Activated T-cell treated with anti-CD3 and anti-CD28 coated beads, Interleukin-2, amount 50 U/mL, for 72 hours (primary cell): ENCODE data around the gene SPACA7. TPM values are rescaled to one million over a fixed set of nuclear protein-coding genes. Genes with fewer than 3 reads are reported as not detected.

Source experiments
- ATAC-seq, 2 donors: fragments of 150-1000 bp; cut with Tn5 transposase; replicated peaks in 1 of 2; 2 replicates each; pipeline ENCODE4 v1.10.0; 2021; ENCODE audit warnings: moderate library complexity in 2 of 2, mild to moderate bottlenecking in 1 of 2
- DNase-seq, 2 donors: peaks; one replicate each; pipeline ENCODE4 v3.0.0; 2021 to 2022; ENCODE audit warnings: mixed read lengths in 1 of 2
- H3K27ac Mint-ChIP-seq: one replicate; pipeline ENCODE4 v1.8.0; 2022; ENCODE audit warnings: mild to moderate bottlenecking, moderate library complexity, mixed read lengths
- H3K27me3 Mint-ChIP-seq: one replicate; pipeline ENCODE4 v1.8.0; 2022; ENCODE audit warnings: low read depth, mixed read lengths
- H3K36me3 Mint-ChIP-seq, 2 donors: one replicate each; pipeline ENCODE4 v1.8.0; 2022; ENCODE audit warnings: mixed read lengths in 2 of 2, mild to moderate bottlenecking in 1 of 2; ENCODE audit not compliant: insufficient read depth in 2 of 2
- H3K4me1 Mint-ChIP-seq: one replicate; pipeline ENCODE4 v1.8.0; 2022; ENCODE audit warnings: low read depth, mixed read lengths
- H3K4me3 Mint-ChIP-seq, 2 donors: one replicate each; pipeline ENCODE4 v1.8.0; 2022; ENCODE audit warnings: mild to moderate bottlenecking in 2 of 2, mixed read lengths in 2 of 2, moderate library complexity in 2 of 2
- H3K9me3 Mint-ChIP-seq, 2 donors: one replicate each; pipeline ENCODE4 v1.8.0; 2022; ENCODE audit warnings: mixed read lengths in 2 of 2
- total RNA-seq, 2 donors: library from RNA; stranded (reverse); gene quantifications; one replicate each; pipeline ENCODE4 v1.2.3, GENCODE V29; 2022

The SPACA7 gene
- total RNA-seq, 2 donors from 2014 or later = not detected

DNA sequence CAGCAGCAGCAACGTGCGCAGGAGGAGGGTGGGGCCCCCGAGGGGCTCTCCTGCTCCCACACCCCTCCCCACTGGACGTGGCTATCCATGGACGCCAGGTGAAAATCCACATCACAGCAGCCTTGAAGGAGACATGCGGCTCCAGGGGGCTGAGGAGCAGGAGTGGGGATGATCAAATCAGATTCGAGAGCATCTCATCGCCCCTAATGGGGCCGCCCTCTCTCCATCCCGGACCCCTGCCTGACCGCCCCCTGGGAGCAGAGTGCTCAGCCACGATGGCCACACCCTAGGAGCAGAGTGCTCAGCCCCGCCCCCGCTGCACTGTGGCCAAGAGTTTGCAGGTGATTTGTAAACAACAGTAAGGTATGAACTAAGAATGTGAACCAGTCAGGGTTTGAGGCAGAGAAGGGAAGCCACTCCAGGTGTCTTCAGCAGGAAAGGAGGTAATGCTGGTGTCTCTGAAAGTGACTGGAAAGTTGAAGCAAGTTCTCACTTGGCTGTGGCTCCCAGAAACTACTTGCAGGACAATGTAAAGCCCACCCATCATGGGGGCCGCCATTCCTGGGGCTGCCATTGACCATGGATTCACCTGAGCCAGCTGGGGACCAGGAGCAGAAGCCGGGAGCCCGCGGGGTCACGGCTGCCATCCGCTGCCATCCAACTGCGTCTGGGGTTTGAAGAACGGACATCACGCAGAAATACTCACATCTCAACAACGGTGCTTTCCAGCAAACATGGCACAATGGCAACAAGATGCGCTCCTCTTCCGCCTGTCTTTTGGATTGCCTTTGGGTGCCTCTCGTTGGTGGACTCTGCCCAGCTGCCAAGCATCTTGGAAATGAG is 71.8 kb downstream of the SPACA7 start:
- peaks cover 6% of the 10 kb centered on the region for H3K4me1 Mint-ChIP-seq
- no peak overlapping the region for H3K27ac Mint-ChIP-seq
- DNase-seq (no peak), ATAC-seq (no peak)
- no peaks in the 10 kb centered on the region for H3K9me3 Mint-ChIP-seq
- H3K27me3 Mint-ChIP-seq = peaks cover 14% of the 10 kb centered on the region
- H3K36me3 Mint-ChIP-seq = no peaks in the 10 kb centered on the region
- H3K4me3 Mint-ChIP-seq = no peak overlapping the region

- Mint-ChIP-seq H3K4me1 (no peaks in the 10 kb centered on the region), H3K27ac (no peak overlapping the region)
Measured at GRCh38 chr13:112448621-112449544, 72.7 kb downstream of the SPACA7 start.

GRCh38 chr13:112449545-112449930 is 73.4 kb downstream of the SPACA7 start:
- no peaks in the 10 kb centered on the region for H3K36me3 Mint-ChIP-seq
- no peak overlapping the region for H3K27ac Mint-ChIP-seq
- H3K4me1 Mint-ChIP-seq = no peaks in the 10 kb centered on the region
- DNase-seq (no peak), ATAC-seq (no peak)
- no peaks in the 10 kb centered on the region for H3K9me3 Mint-ChIP-seq
- no peaks in the 10 kb centered on the region for H3K27me3 Mint-ChIP-seq
- no peak overlapping the region for H3K4me3 Mint-ChIP-seq

More at GRCh38 chr13:112448621-112449544, 72.7 kb downstream of the SPACA7 start:
- ATAC-seq (no peak), DNase-seq (no peak)
- no peaks in the 10 kb centered on the region for H3K36me3 Mint-ChIP-seq
- H3K9me3 Mint-ChIP-seq = no peaks in the 10 kb centered on the region
- H3K4me3 Mint-ChIP-seq = no peak overlapping the region
- H3K27me3 Mint-ChIP-seq = peaks cover 5% of the 10 kb centered on the region

DNA sequence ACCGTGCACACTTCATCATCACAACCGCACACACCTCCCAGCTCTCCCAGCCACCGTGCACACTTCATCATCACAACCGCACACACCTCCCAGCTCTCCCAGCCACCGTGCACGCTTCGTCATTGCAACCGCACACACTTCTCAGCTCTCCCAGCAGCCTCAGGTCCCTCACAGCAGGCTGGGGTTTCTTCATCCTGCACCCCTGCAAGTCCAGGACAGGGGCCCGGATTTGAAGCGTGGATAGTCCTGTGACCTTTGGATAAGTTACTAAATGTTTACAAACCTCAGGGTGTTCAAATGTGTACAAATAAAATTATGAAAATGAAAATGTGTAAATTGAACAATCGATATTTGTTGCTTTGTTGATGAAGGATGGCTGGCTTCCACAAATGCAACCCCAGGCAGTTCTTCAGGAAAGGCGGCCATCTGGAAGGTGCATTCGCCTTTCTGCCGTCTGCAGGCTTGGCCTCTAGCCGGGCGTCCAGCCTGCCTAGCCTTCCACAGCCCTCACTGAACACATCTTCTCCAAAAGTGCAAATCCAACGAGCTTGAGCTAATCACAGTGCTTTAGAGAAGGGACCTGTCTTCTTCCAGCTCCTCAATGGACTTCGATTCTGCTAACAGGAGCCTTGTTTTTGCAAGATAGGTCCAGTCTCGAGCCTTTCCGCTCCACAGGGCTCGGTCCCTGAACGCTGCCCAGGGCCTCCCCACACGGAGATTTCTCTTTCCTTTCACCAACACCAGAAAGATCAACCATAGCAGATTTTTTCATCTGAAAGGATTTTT is 74.2 kb downstream of the SPACA7 start:
- Mint-ChIP-seq H3K27me3 (no peaks in the 10 kb centered on the region), H3K9me3 (no peaks in the 10 kb centered on the region), H3K4me3 (no peak overlapping the region), H3K27ac (no peak overlapping the region), H3K4me1 (no peaks in the 10 kb centered on the region), H3K36me3 (no peaks in the 10 kb centered on the region)
- no peak for ATAC-seq
- no peak for DNase-seq

DNA sequence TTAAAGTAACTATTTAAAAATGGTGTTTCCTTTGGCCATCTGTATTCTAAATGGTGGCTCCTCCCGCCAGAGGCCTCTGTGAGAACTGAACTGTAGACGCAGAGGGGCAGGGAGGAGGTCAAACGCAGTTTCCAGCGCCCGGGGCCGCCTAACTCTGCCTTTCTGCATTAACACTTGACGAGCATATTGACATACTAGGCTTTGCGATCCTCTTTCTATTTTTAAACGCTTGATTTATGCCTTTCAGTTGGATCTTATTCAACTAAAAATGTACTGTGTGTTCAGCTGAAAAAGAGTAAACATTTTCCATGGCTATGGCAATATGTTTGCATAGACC is 74.7 kb downstream of the SPACA7 start:
- H3K36me3 Mint-ChIP-seq = no peaks in the 10 kb centered on the region
- H3K4me3 Mint-ChIP-seq = no peak overlapping the region
- H3K4me1 Mint-ChIP-seq = no peaks in the 10 kb centered on the region
- ATAC-seq (no peak), DNase-seq (no peak)
- H3K27me3 Mint-ChIP-seq = no peaks in the 10 kb centered on the region
- H3K9me3 Mint-ChIP-seq = no peaks in the 10 kb centered on the region
- H3K27ac Mint-ChIP-seq = no peak overlapping the region

- no peak overlapping the region for H3K27ac Mint-ChIP-seq
- H3K4me3 Mint-ChIP-seq = no peak overlapping the region
- DNase-seq = no peak
- H3K9me3 Mint-ChIP-seq = no peaks in the 10 kb centered on the region
- no peaks in the 10 kb centered on the region for H3K36me3 Mint-ChIP-seq
- no peak for ATAC-seq
- H3K27me3 Mint-ChIP-seq = no peaks in the 10 kb centered on the region
- no peaks in the 10 kb centered on the region for H3K4me1 Mint-ChIP-seq
Measured at GRCh38 chr13:112451512-112452379, 75.6 kb downstream of the SPACA7 start.

DNA sequence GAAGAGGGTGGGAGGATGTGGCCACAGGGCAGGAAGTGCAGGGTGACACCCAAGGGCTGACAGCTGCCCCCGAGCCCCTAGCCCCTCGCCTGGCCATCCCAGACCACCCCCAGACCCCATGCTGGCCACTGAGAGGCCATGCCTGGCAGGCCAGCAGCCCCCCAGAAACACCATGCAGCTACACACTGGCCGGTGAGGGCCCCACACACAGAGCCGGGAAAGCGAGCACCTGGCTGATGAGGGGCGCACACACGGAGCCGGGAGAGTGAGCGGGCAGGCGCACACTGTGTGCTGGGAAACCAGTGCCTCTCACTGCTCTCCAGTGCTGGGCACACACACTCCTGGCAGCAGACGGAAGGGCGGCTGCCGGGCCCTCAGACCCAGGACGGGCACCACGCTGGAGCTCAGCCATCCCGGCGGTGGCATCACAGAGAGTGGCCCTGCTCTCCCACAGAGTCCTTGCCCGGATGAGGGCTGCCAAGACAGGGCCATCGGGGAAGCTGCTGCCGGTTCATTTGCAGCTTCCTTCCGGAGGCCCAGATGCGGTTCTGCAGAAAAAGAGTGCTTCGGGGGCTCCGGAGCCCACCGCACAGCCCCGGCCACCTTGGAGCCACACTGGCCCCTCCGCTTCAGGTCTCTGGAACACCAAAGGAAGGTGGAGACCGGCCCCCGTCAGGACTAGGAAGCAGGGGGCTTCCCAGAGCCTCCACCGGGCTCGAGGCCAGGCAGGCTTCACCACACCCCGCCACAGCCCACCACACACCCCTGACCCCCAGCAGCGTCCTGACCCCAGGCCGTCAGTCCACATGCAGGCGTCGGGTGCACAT is 76.4 kb downstream of the SPACA7 start:
- DNase-seq (no peak), ATAC-seq (no peak)
- Mint-ChIP-seq H3K9me3 (no peaks in the 10 kb centered on the region), H3K4me3 (no peak overlapping the region), H3K4me1 (no peaks in the 10 kb centered on the region), H3K27me3 (no peaks in the 10 kb centered on the region), H3K36me3 (no peaks in the 10 kb centered on the region), H3K27ac (no peak overlapping the region)

- Mint-ChIP-seq H3K9me3 (no peaks in the 10 kb centered on the region), H3K27me3 (no peaks in the 10 kb centered on the region), H3K4me3 (no peak overlapping the region), H3K4me1 (no peaks in the 10 kb centered on the region), H3K36me3 (no peaks in the 10 kb centered on the region), H3K27ac (no peak overlapping the region)
- DNase-seq = no peak
- ATAC-seq = no peak
Measured at GRCh38 chr13:112453207-112453829, 77.2 kb downstream of the SPACA7 start.

DNA sequence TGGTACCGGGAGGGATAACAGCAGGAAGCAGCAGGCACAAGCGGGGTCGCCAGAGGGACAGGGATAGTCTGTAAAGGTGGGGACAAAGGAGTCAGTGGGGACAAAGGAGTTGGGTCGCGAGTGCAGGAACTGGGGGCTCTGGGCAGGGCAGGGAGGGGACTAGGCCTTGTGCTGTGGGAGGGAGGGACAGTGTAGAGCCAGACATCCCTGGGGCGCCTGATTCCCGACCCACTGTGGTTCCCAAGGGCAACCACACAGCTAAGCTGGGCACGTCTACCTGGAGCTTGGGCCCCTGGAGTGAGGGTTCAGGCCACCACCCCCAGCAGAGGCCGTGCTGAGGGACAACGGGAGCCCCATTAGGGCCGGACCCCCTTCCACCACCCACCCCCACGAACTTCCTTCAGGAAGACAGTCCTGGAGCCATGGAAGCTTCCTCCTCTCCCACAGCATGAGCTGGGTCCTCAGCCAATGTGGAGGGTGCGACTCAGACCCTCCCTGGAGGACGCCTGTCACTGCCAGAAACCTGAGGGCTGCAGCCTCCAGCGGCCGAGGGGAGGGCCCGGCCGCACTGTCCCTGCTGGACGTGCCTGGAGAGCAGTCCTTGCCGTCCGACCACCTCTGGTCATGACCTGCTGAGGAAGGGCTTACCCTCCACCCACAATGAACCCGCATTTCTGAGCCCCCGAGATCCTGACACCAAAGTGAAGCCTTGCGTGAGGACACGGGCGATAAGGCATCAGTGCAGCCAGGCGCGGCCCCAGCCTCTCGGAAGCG is 77.9 kb downstream of the SPACA7 start:
- no peak for ATAC-seq
- Mint-ChIP-seq H3K27me3 (peaks cover 6% of the 10 kb centered on the region), H3K36me3 (no peaks in the 10 kb centered on the region), H3K4me1 (no peaks in the 10 kb centered on the region), H3K4me3 (no peak overlapping the region), H3K27ac (no peak overlapping the region), H3K9me3 (peaks cover 0 to 3% of the 10 kb centered on the region in 2 donors)
- no peak for DNase-seq

DNA sequence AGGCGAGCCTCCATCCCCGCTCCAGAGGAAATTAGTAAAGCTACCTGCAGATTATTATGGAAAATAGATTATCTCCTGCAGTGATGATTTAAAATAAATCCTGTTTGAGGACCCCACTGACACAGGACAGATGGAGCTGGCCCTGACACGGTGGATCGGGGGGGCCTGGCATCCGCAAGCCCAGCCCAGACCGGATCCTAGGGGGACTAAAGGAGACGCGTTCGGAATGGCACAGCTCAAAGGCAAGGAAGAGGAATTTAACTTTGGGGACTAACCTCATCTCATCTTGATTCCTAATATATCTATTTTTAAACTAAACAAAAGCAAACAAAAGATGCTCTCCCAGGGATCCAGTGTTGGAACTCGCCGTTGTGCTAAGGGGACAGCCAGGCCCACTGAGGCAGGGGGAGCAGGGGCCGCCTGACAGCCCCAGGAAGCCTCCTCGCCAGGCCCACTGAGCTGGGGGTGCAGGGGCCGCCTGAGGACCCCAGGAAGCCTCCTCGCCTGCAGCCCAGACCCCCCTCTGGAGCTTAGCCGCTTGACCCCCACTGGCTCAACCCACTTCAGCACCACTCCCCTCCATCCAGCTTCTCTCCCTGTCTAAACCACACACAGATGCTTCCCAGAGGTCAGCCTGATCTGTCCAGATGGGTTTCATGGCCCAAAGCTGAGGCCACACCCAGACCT is 78.6 kb downstream of the SPACA7 start:
- Mint-ChIP-seq H3K4me3 (no peak overlapping the region), H3K27me3 (peaks cover 14% of the 10 kb centered on the region), H3K27ac (no peak overlapping the region), H3K4me1 (no peaks in the 10 kb centered on the region), H3K9me3 (peaks cover 3 to 7% of the 10 kb centered on the region in 2 donors), H3K36me3 (peaks cover 0 to 3% of the 10 kb centered on the region in 2 donors)
- DNase-seq (no peak), ATAC-seq (no peak)
